ENCODE measurements around the gene CDH9. TPM values are rescaled to one million over a fixed set of nuclear protein-coding genes. Genes with fewer than 3 reads are reported as not detected.

Gene CDH9
- not detected in 2 replicates for total RNA-seq

GRCh38 chr5:27038476-27038875 is at the start of gene CDH9:
TSS of gene CDH9 (minus strand) at chr5:27038586. CDS start at chr5:26988333, 50,253 bp downstream.

Data from myometrial cell (primary cell).